Activated naive CD8-positive, alpha-beta T cell treated with anti-CD3 and anti-CD28 coated beads, Interleukin-2, amount 50 U/mL, for 16 hours (primary cell): ENCODE data around the gene PAX2.

Experiments
- DNase-seq: peaks from one replicate; pipeline ENCODE4 v3.0.0-alpha.2; 2020; ENCODE audit warnings: low read depth, low spot score

Gene PAX2

GRCh38 chr10:100816671-100817070 is 71.3 kb downstream of the PAX2 start:
- no peak for DNase-seq

- DNase-seq: no peak
Observed at GRCh38 chr10:100817268-100817839, 72.0 kb downstream of the PAX2 start.

- no peak for DNase-seq
Observed at GRCh38 chr10:100819424-100819823, 74.0 kb downstream of the PAX2 start.

- no peak for DNase-seq
Observed at GRCh38 chr10:100823194-100823593, 77.8 kb downstream of the PAX2 start.

GRCh38 chr10:100824886-100825285 is 79.5 kb downstream of the PAX2 start:
- no peak for DNase-seq

- no peak for DNase-seq
Observed at GRCh38 chr10:100825325-100825875, 80.0 kb downstream of the PAX2 start.

DNA sequence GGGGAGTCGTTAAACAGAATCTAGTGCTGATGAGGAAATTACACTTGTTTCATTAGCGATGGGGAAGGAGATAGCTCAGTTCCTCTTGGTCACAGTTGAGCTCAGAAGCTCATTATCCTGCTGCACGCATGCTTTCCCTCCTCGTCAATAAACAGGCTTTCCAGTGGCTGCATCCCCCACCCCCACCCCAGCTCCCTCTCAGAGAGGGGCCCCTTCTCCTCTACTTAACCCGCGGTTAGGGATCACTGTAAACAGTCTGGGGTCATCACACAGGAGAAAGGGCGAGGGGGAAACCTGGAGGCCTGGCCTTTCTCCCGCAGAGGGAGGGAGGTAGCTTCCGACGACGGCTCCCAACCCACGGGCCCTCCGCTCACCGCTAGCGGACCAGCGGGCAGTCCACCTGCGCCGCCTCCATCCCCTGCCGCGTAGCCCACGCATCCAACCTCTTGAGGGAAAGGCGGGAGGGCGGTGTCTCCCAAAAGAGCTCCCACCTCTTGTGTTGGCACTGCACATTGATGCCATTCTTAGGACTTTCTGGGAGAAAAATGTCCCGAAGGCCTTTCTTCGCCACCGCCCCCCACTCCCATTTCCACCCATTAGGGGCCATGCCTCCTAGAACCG is 80.8 kb downstream of the PAX2 start:
- no peak for DNase-seq

- DNase-seq: no peak
Observed at GRCh38 chr10:100826661-100826982, 81.2 kb downstream of the PAX2 start.

- no peak for DNase-seq
Observed at GRCh38 chr10:100826983-100827818, 81.8 kb downstream of the PAX2 start.

GRCh38 chr10:100827819-100828737 is 82.7 kb downstream of the PAX2 start:
- DNase-seq: no peak

- no peak for DNase-seq
Observed at GRCh38 chr10:100828738-100829096, 83.3 kb downstream of the PAX2 start.

DNA sequence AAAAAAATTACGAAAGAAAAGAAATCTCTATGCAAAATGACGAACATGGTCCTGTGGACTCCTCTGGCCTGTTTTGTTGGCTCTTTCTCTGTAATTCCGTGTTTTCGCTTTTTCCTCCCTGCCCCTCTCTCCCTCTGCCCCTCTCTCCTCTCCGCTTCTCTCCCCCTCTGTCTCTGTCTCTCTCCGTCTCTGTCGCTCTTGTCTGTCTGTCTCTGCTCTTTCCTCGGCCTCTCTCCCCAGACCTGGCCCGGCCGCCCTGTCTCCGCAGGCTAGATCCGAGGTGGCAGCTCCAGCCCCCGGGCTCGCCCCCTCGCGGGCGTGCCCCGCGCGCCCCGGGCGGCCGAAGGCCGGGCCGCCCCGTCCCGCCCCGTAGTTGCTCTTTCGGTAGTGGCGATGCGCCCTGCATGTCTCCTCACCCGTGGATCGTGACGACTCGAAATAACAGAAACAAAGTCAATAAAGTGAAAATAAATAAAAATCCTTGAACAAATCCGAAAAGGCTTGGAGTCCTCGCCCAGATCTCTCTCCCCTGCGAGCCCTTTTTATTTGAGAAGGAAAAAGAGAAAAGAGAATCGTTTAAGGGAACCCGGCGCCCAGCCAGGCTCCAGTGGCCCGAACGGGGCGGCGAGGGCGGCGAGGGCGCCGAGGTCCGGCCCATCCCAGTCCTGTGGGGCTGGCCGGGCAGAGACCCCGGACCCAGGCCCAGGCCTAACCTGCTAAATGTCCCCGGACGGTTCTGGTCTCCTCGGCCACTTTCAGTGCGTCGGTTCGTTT is 83.9 kb downstream of the PAX2 start:
- no peak for DNase-seq

GRCh38 chr10:100829933-100830727 is 84.7 kb downstream of the PAX2 start:
- DNase-seq: no peak

DNA sequence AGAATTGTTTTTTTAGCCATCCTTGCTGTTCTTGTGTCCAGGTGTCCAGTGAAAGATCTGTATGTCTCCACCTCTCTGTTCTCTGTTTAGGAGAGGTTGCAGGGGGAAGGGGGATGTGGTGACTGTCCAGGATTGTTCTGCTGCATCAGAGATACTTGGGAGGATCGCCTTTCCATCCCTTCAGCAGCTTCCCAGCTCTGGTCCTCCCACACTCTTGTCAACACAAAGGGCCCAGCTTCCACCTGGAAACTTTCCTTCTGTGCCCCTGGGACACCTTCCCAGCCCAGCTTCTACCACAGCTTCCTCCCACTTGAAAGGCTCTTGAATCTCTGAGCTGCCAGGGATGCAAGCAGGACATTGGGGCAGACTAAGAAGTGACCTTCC is 85.3 kb downstream of the PAX2 start:
- DNase-seq: no peak

- no peak for DNase-seq
Observed at GRCh38 chr10:100831742-100832141, 86.4 kb downstream of the PAX2 start.

- no peak for DNase-seq
Observed at GRCh38 chr10:100835810-100836209, 90.4 kb downstream of the PAX2 start.

DNA sequence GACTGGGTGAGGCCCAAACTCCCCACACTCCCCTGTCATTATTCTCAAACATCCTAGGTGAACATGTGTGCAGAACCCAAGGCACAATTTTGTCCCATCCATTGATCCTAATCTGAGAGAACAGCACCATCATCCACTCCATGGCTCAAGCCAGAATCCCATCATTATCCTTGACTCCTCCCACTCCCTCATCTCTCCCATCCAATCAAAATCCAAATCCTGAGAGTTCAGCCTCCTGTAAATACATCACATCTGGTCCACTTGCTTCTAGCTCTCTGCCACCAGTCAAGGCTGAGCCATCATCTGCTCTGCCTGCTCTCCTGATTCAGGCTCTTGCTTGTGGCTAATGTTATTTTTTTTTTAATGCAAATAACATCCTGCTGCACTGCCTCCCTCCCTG is 91.5 kb downstream of the PAX2 start:
- DNase-seq: no peak

- DNase-seq: no peak
Observed at GRCh38 chr10:100837300-100837699, 91.9 kb downstream of the PAX2 start.

- DNase-seq: no peak
Observed at GRCh38 chr10:100838986-100839385, 93.6 kb downstream of the PAX2 start.

GRCh38 chr10:100841528-100841927 is 96.1 kb downstream of the PAX2 start:
- no peak for DNase-seq
